A549 treated with RU486 at 1 μM for 4 hours (cell line): ENCODE results near the gene C19orf25. TPM values are rescaled to one million over a fixed set of nuclear protein-coding genes. Genes with fewer than 3 reads are reported as not detected.

Source experiments
- total RNA-seq: library from RNA; stranded (reverse); fragments of 200-300 nt; extraction: Qiagen RNA extraction; gene quantifications from 5 replicates; pipeline ENCODE4 v1.2.3, GENCODE V29; 2022; ENCODE audit warnings: low read depth

Gene C19orf25
- 11.0 to 20.5 TPM (median 16.4 TPM) in 5 replicates for total RNA-seq

GRCh38 chr19:1478934-1479707, at the start of gene C19orf25:
Gene C19orf25, minus strand, starts transcription at chr19:1479215. Its CDS starts 312 bp downstream, at chr19:1478903.

GRCh38 chr19:1523412-1524286, 44.6 kb upstream of the C19orf25 start, which contains the start of gene PLK5:
Gene PLK5, plus strand, starts transcription at chr19:1524077. Its CDS starts 2,920 bp downstream, at chr19:1526997.

GRCh38 chr19:1512671-1513498, 33.9 kb upstream of the C19orf25 start, which contains the start of gene ADAMTSL5:
Gene ADAMTSL5, minus strand, starts transcription at chr19:1513019. Its CDS starts 2,076 bp downstream, at chr19:1510943.

GRCh38 chr19:1491114-1491848, 12.3 kb upstream of the C19orf25 start, which contains the start of gene REEP6:
Gene REEP6, plus strand, starts transcription at chr19:1491181. Its CDS starts 89 bp downstream, at chr19:1491270.

GRCh38 chr19:1490311-1491113, 11.5 kb upstream of the C19orf25 start, which contains the start of gene PCSK4:
Gene PCSK4, minus strand, starts transcription at chr19:1490350. Its CDS starts 4 bp downstream, at chr19:1490346.

GRCh38 chr19:1449467-1450442, 29.3 kb downstream of the C19orf25 start, which contains the start of gene APC2:
Gene APC2, plus strand, starts transcription at chr19:1450121. Its CDS starts 2,881 bp downstream, at chr19:1453002.

GRCh38 chr19:1438035-1438932, 40.7 kb downstream of the C19orf25 start, which contains the start of gene RPS15:
Gene RPS15, plus strand, starts transcription at chr19:1438396. Its CDS starts 30 bp downstream, at chr19:1438426.

Other genes starting within 250 kb of the C19orf25 start
- 2.5 to 5.5 TPM (median 3.9 TPM) in 5 replicates for gene CBARP, start 241.2 kb downstream of the C19orf25 start, total RNA-seq
- gene ATP5F1D, start 237.5 kb downstream of the C19orf25 start, total RNA-seq = 84.2 to 179 TPM (median 170 TPM) in 5 replicates
- 37.1 to 48.7 TPM (median 42.2 TPM) in 5 replicates for gene MIDN, start 230.6 kb downstream of the C19orf25 start, total RNA-seq
- gene CIRBP, start 209.9 kb downstream of the C19orf25 start, total RNA-seq = 89.7 to 185 TPM (median 104 TPM) in 5 replicates
- gene FAM174C, start 203.7 kb downstream of the C19orf25 start, total RNA-seq = 49.3 to 93.2 TPM (median 86.5 TPM) in 5 replicates
- 0.95 to 2.7 TPM (median 1.9 TPM) in 5 replicates for gene EFNA2, start 193.3 kb downstream of the C19orf25 start, total RNA-seq
- 64.5 to 83.8 TPM (median 67.2 TPM) in 5 replicates for gene NDUFS7, start 95.3 kb downstream of the C19orf25 start, total RNA-seq
- gene GAMT, start 77.7 kb downstream of the C19orf25 start, total RNA-seq = 23.9 to 43.1 TPM (median 40.5 TPM) in 5 replicates
- gene DAZAP1, start 71.6 kb downstream of the C19orf25 start, total RNA-seq = 85.0 to 111 TPM (median 101 TPM) in 5 replicates
- 1,330 to 2,073 TPM (median 1,926 TPM) in 5 replicates for gene RPS15, start 40.8 kb downstream of the C19orf25 start, total RNA-seq
- 0.69 to 2.1 TPM (median 1.3 TPM) in 5 replicates for gene APC2, start 29.1 kb downstream of the C19orf25 start, total RNA-seq
- 0.48 to 1.0 TPM (median 0.92 TPM) in 5 replicates for gene PCSK4, start 11.1 kb upstream of the C19orf25 start, total RNA-seq
- 3.8 to 5.9 TPM (median 5.4 TPM) in 5 replicates for gene REEP6, start 12.0 kb upstream of the C19orf25 start, total RNA-seq
- gene ADAMTSL5, start 33.8 kb upstream of the C19orf25 start, total RNA-seq = 2.6 to 3.8 TPM (median 2.8 TPM) in 5 replicates
- gene PLK5, start 44.9 kb upstream of the C19orf25 start, total RNA-seq = not detected in 5 replicates
- gene MEX3D, start 89.1 kb upstream of the C19orf25 start, total RNA-seq = 6.6 to 14.1 TPM (median 13.2 TPM) in 5 replicates
- 28.2 to 52.2 TPM (median 47.2 TPM) in 5 replicates for gene MBD3, start 113.7 kb upstream of the C19orf25 start, total RNA-seq
- 93.4 to 214 TPM (median 164 TPM) in 5 replicates for gene UQCR11, start 126.2 kb upstream of the C19orf25 start, total RNA-seq
- gene TCF3, start 173.4 kb upstream of the C19orf25 start, total RNA-seq = 45.9 to 72.5 TPM (median 61.9 TPM) in 5 replicates